Loucy (cell line): ENCODE data around the gene MATK.

Experiments
- CTCF ChIP-seq: fragments of 200-600 bp; sonication (generic); conservative IDR thresholded peaks from 2 replicates; pipeline ENCODE4 v1.5.1; 2014; ENCODE audit warnings: mild to moderate bottlenecking, antibody characterized with exemption, low read length
- EZH2phosphoT487 ChIP-seq: fragments of 200-600 bp; IDR thresholded peaks from 2 replicates; pipeline ENCODE4 v1.6.1; 2018; ENCODE audit warnings: antibody characterized with exemption, mild to moderate bottlenecking, moderate library complexity, borderline replicate concordance

GRCh38 chr19:3793799-3794198 lies 7.6 kb upstream of the MATK start:
- TF ChIP-seq CTCF (no peak), EZH2phosphoT487 (no peak)
